Lower lobe of right lung (tissue), 2 donors: ENCODE measurements around the gene ENPP6. TPM values are rescaled to one million over a fixed set of nuclear protein-coding genes. Genes with fewer than 3 reads are reported as not detected.
A peak's percentile ranks its signal among the peaks of the same experiment; 100 is the strongest.

Experiments
- ATAC-seq, 2 donors: fragments of 200-7000 bp; cut with Tn5 transposase; one replicate each; pipeline ENCODE4 v1.9.1; 2020 to 2022; ENCODE audit warnings: mild to moderate bottlenecking in 2 of 2, moderate library complexity in 2 of 2
- DNase-seq: peaks from one replicate; pipeline ENCODE4 v3.0.0-alpha.2; 2020
- H3K27ac ChIP-seq: fragments of 200-600 bp; one replicate; pipeline ENCODE4 v1.8.0; 2022
- H3K27me3 ChIP-seq: fragments of 200-600 bp; one replicate; pipeline ENCODE4 v1.8.0; 2022; ENCODE audit warnings: low read depth
- H3K36me3 ChIP-seq: fragments of 200-600 bp; one replicate; pipeline ENCODE4 v1.8.0; 2022; ENCODE audit warnings: mild to moderate bottlenecking
- H3K4me1 ChIP-seq: fragments of 200-600 bp; one replicate; pipeline ENCODE4 v1.8.0; 2022
- H3K4me3 ChIP-seq: fragments of 200-600 bp; one replicate; pipeline ENCODE4 v1.8.0; 2022; ENCODE audit warnings: mild to moderate bottlenecking
- H3K9me3 ChIP-seq: fragments of 200-600 bp; one replicate; pipeline ENCODE4 v1.8.0; 2022
- CTCF ChIP-seq: fragments of 200-600 bp; IDR thresholded peaks from one replicate; pipeline ENCODE4 v1.8.0; 2022; ENCODE audit warnings: antibody characterized with exemption, mild to moderate bottlenecking
- intact Hi-C: fragments of 100-400 bp; cut with DNase I; formaldehyde crosslinking; loops from one replicate; pipeline ENCODE4 v1.11.0; 2022
- long read RNA-seq: library from polyadenylated mRNA; unstranded; transcript quantifications from one replicate; pipeline ENCODE4 v2.0.0, GENCODE V29; 2021
- total RNA-seq: library from RNA; stranded (reverse); fragmentation: NEBNext Ultra II Directional; extraction: Animal tissue kit (Norgen Biotek cat#: 25700); gene quantifications from one replicate; pipeline ENCODE4 v1.2.1, GENCODE V29; 2021
- donor health status: DM: no; HTN: yes; CAD: no; lungs with severe emphysema.

Gene ENPP6
- total RNA-seq = 0.74 TPM
- long read RNA-seq, partial matches to known transcripts = 1 of 2 reads
- long read RNA-seq, other reads (novel, unspliced or antisense) = 1 of 2 reads

- H3K36me3 ChIP-seq = no peaks in the 10 kb centered on the region
- intact Hi-C loops = no loop called here
- H3K4me1 ChIP-seq = no peaks in the 10 kb centered on the region
- ATAC-seq = no peak
- H3K9me3 ChIP-seq = no peaks in the 10 kb centered on the region
- no peak within 1 kb of the TSS for H3K4me3 ChIP-seq
- TF ChIP-seq CTCF = no peak
- no peak for DNase-seq
- H3K27ac ChIP-seq = no peak within 1 kb of the TSS
- H3K27me3 ChIP-seq = no peaks in the 10 kb centered on the region
Measured at GRCh38 chr4:184217634-184218033, at the start of gene ENPP6. Gene ENPP6 (minus strand): TSS chr4:184217873. CDS start chr4:184217819, 54 bp downstream.

GRCh38 chr4:184267206-184267608 is 49.5 kb upstream of the ENPP6 start:
- H3K4me3 ChIP-seq = no peak overlapping the region
- no peaks in the 10 kb centered on the region for H3K9me3 ChIP-seq
- H3K27me3 ChIP-seq = no peaks in the 10 kb centered on the region
- peaks cover 23% of the 10 kb centered on the region for H3K4me1 ChIP-seq
- ATAC-seq (no peak), DNase-seq (no peak)
- TF ChIP-seq CTCF = no peak
- H3K36me3 ChIP-seq = no peaks in the 10 kb centered on the region
- H3K27ac ChIP-seq = no peak overlapping the region
- intact Hi-C loops = no loop called here

GRCh38 chr4:184265546-184266351 is 48.1 kb upstream of the ENPP6 start:
- Histone ChIP-seq H3K27ac (peak overlapping the region; percentile 59), H3K36me3 (no peaks in the 10 kb centered on the region), H3K4me3 (peak overlapping the region; percentile 17), H3K9me3 (no peaks in the 10 kb centered on the region), H3K27me3 (no peaks in the 10 kb centered on the region), H3K4me1 (peaks cover 23% of the 10 kb centered on the region)
- no peak for TF ChIP-seq CTCF
- DNase-seq = no peak
- intact Hi-C loops = no loop called here
- no peak for ATAC-seq

- intact Hi-C loops = loop anchor here (5.0 kb wide), 1 partner anchor 273 kb away; no protein-coding TSS in a partner anchor
- Histone ChIP-seq H3K36me3 (no peaks in the 10 kb centered on the region), H3K27ac (no peak overlapping the region), H3K4me3 (no peak overlapping the region), H3K4me1 (peaks cover 23% of the 10 kb centered on the region), H3K9me3 (no peaks in the 10 kb centered on the region), H3K27me3 (no peaks in the 10 kb centered on the region)
- DNase-seq (peak; percentile 95), ATAC-seq (peak; percentile 88 to 89)
- TF ChIP-seq CTCF = peak; percentile 90
Measured at GRCh38 chr4:184263910-184264732, 46.4 kb upstream of the ENPP6 start.

GRCh38 chr4:184263461-184263860 is 45.8 kb upstream of the ENPP6 start:
- H3K36me3 ChIP-seq = no peaks in the 10 kb centered on the region
- no peak for DNase-seq
- intact Hi-C loops = loop anchor here (5.0 kb wide), 1 partner anchor 274 kb away; no protein-coding TSS in a partner anchor

More at GRCh38 chr4:184263461-184263860, 45.8 kb upstream of the ENPP6 start:
- Histone ChIP-seq H3K27ac (no peak overlapping the region), H3K4me3 (no peak overlapping the region), H3K9me3 (no peaks in the 10 kb centered on the region), H3K4me1 (peaks cover 19% of the 10 kb centered on the region), H3K27me3 (no peaks in the 10 kb centered on the region)
- no peak for ATAC-seq
- TF ChIP-seq CTCF = no peak
